Liver (tissue), 9 donors: ENCODE data around the gene BCAR3. TPM values are rescaled to one million over a fixed set of nuclear protein-coding genes. Genes with fewer than 3 reads are reported as not detected.
A peak's percentile ranks its signal among the peaks of the same experiment; 100 is the strongest.

ENCODE experiments used
- DNase-seq: peaks from one replicate; pipeline ENCODE4 v3.0.0-alpha.2; 2017; ENCODE audit warnings: low spot score
- H3K27ac ChIP-seq, 2 donors: one replicate each; pipeline ENCODE4 v1.7.0; 2013; ENCODE audit warnings: inconsistent platforms in 2 of 2, low read length in 2 of 2, control low read depth in 1 of 2, low read depth in 1 of 2, mild to moderate bottlenecking in 1 of 2
- H3K27me3 ChIP-seq, 4 donors: one replicate each; pipeline versions ENCODE4 v1.6.1 to v1.7.0; 2013; ENCODE audit warnings: low read length in 3 of 4, inconsistent platforms in 1 of 4, mild to moderate bottlenecking in 1 of 4, moderate library complexity in 1 of 4; ENCODE audit not compliant: control insufficient read depth in 4 of 4, insufficient read depth in 4 of 4
- H3K36me3 ChIP-seq, 4 donors: one replicate each; pipeline versions ENCODE4 v1.6.1 to v1.7.0; 2013; ENCODE audit warnings: low read length in 3 of 4, mild to moderate bottlenecking in 3 of 4, low read depth in 1 of 4, moderate library complexity in 1 of 4; ENCODE audit not compliant: control insufficient read depth in 4 of 4, insufficient read depth in 3 of 4
- H3K4me1 ChIP-seq, 4 donors: one replicate each; pipeline versions ENCODE4 v1.6.1 to v1.7.0; 2013; ENCODE audit warnings: low read length in 3 of 4, mild to moderate bottlenecking in 3 of 4, moderate library complexity in 1 of 4; ENCODE audit not compliant: control insufficient read depth in 4 of 4, insufficient read depth in 4 of 4
- H3K4me3 ChIP-seq, 3 donors: one replicate each; pipeline versions ENCODE4 v1.6.1 to v1.7.0; 2013; ENCODE audit warnings: low read length in 3 of 3, control low read depth in 1 of 3, low read depth in 1 of 3, mild to moderate bottlenecking in 1 of 3
- H3K9ac ChIP-seq, 2 donors: one replicate each; pipeline ENCODE4 v1.7.0; 2013; ENCODE audit warnings: low read length in 2 of 2, mild to moderate bottlenecking in 2 of 2, moderate library complexity in 2 of 2, control low read depth in 1 of 2, low read depth in 1 of 2
- H3K9me3 ChIP-seq, 4 donors: one replicate each; pipeline versions ENCODE4 v1.6.1 to v1.7.0; 2013; ENCODE audit warnings: low read length in 3 of 4; ENCODE audit not compliant: control insufficient read depth in 4 of 4
- ATF3 ChIP-seq: IDR thresholded peaks from 2 replicates; pipeline ENCODE4 v1.6.1; 2016; ENCODE audit warnings: antibody characterized with exemption
- EGR1 ChIP-seq, 2 donors: IDR thresholded peaks; 2 replicates each; pipeline ENCODE4 v1.6.1; 2016 to 2018; ENCODE audit warnings: antibody characterized with exemption in 2 of 2, low read depth in 2 of 2
- FOXA1 ChIP-seq: IDR thresholded peaks from 2 replicates; pipeline ENCODE4 v1.6.1; 2016; ENCODE audit warnings: antibody characterized with exemption
- FOXA2 ChIP-seq: IDR thresholded peaks from 2 replicates; pipeline ENCODE4 v1.6.1; 2016; ENCODE audit warnings: antibody characterized with exemption
- GABPA ChIP-seq, 2 donors: IDR thresholded peaks in 1 of 2; conservative IDR thresholded peaks in 1 of 2; 2 replicates each; pipeline ENCODE4 v1.6.1; 2016; ENCODE audit warnings: antibody characterized with exemption in 2 of 2, mild to moderate bottlenecking in 1 of 2, moderate library complexity in 1 of 2
- HNF4A ChIP-seq, 2 donors: conservative IDR thresholded peaks; 2 replicates each; pipeline ENCODE4 v1.6.1; 2016; ENCODE audit warnings: antibody characterized with exemption in 2 of 2, mild to moderate bottlenecking in 2 of 2
- HNF4G ChIP-seq: IDR thresholded peaks from 2 replicates; pipeline ENCODE4 v1.6.1; 2016; ENCODE audit warnings: antibody characterized with exemption
- JUND ChIP-seq, 2 donors: IDR thresholded peaks; 2 replicates each; pipeline ENCODE4 v1.6.1; 2016; ENCODE audit warnings: antibody characterized with exemption in 2 of 2
- MAX ChIP-seq: IDR thresholded peaks from 2 replicates; pipeline ENCODE4 v1.6.1; 2016; ENCODE audit warnings: antibody characterized with exemption
- NR2F2 ChIP-seq: IDR thresholded peaks from 2 replicates; pipeline ENCODE4 v1.6.1; 2016; ENCODE audit warnings: antibody characterized with exemption
- RAD21 ChIP-seq, 2 donors: IDR thresholded peaks; 2 replicates each; pipeline ENCODE4 v1.6.1; 2016; ENCODE audit warnings: antibody characterized with exemption in 2 of 2, mild to moderate bottlenecking in 2 of 2
- RXRA ChIP-seq, 2 donors: IDR thresholded peaks; 2 replicates each; pipeline ENCODE4 v1.6.1; 2017 to 2018; ENCODE audit warnings: antibody characterized with exemption in 2 of 2, mild to moderate bottlenecking in 1 of 2
- SP1 ChIP-seq: IDR thresholded peaks from 2 replicates; pipeline ENCODE4 v1.6.1; 2018; ENCODE audit warnings: antibody characterized with exemption, mild to moderate bottlenecking
- TAF1 ChIP-seq: conservative IDR thresholded peaks from 2 replicates; pipeline ENCODE4 v1.6.1; 2016; ENCODE audit warnings: antibody characterized with exemption, mild to moderate bottlenecking
- YY1 ChIP-seq: IDR thresholded peaks from 2 replicates; pipeline ENCODE4 v1.6.1; 2016; ENCODE audit warnings: antibody characterized with exemption, mild to moderate bottlenecking
- WGBS: extraction: QIAGEN DNeasy Blood & Tissue Kit; methylation state at CpG from one replicate; pipeline ENCODE4 v1.1.7; 2013; 5-methylcytosine and 5-hydroxymethylcytosine counted together
- polyA plus RNA-seq, 2 donors: library from polyadenylated mRNA; stranded (reverse) in 1 of 2; unstranded in 1 of 2; fragments of 200-250 nt in 1 of 2; fragments of >200 nt in 1 of 2; fragmentation: Nextera tagmentation in 1 of 2; extraction: Ambion mirVana in 1 of 2; gene quantifications; one replicate each; pipeline versions ENCODE4 v1.2.1 to v1.2.3, GENCODE V29; 2013 to 2015
- total RNA-seq, 2 donors: library from RNA; depleted of rRNA; stranded (reverse); fragments of >200 nt; gene quantifications; one replicate each; pipeline ENCODE4 v1.2.3, GENCODE V29; 2014
- TF ChIP-seq, protein P1 (sequence below): IDR thresholded peaks from 2 replicates; pipeline ENCODE4 v1.6.1; 2016; ENCODE audit warnings: antibody characterized with exemption, mild to moderate bottlenecking
- TF ChIP-seq, protein P2 (sequence below): fragments of 150-350 bp; IDR thresholded peaks from 2 replicates; pipeline ENCODE4 v1.5.1; 2017; ENCODE audit warnings: improper control_type of control experiment, low read depth, low read length; ENCODE audit not compliant: missing input control
- TF ChIP-seq, protein P3 (sequence below): IDR thresholded peaks from 2 replicates; pipeline ENCODE4 v1.6.1; 2016; ENCODE audit warnings: antibody characterized with exemption
- donor health status: healthy.
- donor health status: healthy.
- donor health status: healthy.
- donor health status: healthy.
- donor health status: healthy.

Gene BCAR3
- total and polyA plus RNA-seq, 4 donors = 2.8 to 10.3 (median 7.7) TPM

- Histone ChIP-seq H3K27me3 (no peaks in the 10 kb centered on the region), H3K4me1 (peaks cover 0 to 6% (median 2%) of the 10 kb centered on the region in 4 donors), H3K9me3 (no peaks in the 10 kb centered on the region), H3K36me3 (no peaks in the 10 kb centered on the region), H3K4me3 (no peak overlapping the region), H3K9ac (no peak overlapping the region), H3K27ac (no peak overlapping the region)
- no peak for TF ChIP-seq RAD21 (IDR thresholded peaks at IDR 0.05)
- no peak for TF ChIP-seq FOXA1
- TF ChIP-seq GABPA (IDR thresholded peaks at IDR 0.05 in 1 of 2, conservative IDR thresholded peaks at IDR 0.05 in 1 of 2) = no peak
- TF ChIP-seq YY1 = no peak
- no peak for TF ChIP-seq HNF4G
- TF ChIP-seq, protein P1, sequence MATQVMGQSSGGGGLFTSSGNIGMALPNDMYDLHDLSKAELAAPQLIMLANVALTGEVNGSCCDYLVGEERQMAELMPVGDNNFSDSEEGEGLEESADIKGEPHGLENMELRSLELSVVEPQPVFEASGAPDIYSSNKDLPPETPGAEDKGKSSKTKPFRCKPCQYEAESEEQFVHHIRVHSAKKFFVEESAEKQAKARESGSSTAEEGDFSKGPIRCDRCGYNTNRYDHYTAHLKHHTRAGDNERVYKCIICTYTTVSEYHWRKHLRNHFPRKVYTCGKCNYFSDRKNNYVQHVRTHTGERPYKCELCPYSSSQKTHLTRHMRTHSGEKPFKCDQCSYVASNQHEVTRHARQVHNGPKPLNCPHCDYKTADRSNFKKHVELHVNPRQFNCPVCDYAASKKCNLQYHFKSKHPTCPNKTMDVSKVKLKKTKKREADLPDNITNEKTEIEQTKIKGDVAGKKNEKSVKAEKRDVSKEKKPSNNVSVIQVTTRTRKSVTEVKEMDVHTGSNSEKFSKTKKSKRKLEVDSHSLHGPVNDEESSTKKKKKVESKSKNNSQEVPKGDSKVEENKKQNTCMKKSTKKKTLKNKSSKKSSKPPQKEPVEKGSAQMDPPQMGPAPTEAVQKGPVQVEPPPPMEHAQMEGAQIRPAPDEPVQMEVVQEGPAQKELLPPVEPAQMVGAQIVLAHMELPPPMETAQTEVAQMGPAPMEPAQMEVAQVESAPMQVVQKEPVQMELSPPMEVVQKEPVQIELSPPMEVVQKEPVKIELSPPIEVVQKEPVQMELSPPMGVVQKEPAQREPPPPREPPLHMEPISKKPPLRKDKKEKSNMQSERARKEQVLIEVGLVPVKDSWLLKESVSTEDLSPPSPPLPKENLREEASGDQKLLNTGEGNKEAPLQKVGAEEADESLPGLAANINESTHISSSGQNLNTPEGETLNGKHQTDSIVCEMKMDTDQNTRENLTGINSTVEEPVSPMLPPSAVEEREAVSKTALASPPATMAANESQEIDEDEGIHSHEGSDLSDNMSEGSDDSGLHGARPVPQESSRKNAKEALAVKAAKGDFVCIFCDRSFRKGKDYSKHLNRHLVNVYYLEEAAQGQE = no peak
- TF ChIP-seq SP1 = no peak
- peak in 1 of 2 donors; percentile 42 for TF ChIP-seq HNF4A (conservative IDR thresholded peaks at IDR 0.05)
- no peak for TF ChIP-seq FOXA2
- TF ChIP-seq RXRA (IDR thresholded peaks at IDR 0.05) = peak in 1 of 2 donors; percentile 43
- TF ChIP-seq NR2F2 = no peak
- no peak for TF ChIP-seq EGR1 (IDR thresholded peaks at IDR 0.05; ENCODE audit: low read depth in 2 of 2)
- no peak for TF ChIP-seq MAX
- TF ChIP-seq ATF3 = no peak
- WGBS = 55% methylated on average over 10 of the region's 10 CpGs
- no peak for DNase-seq
Measured at GRCh38 chr1:93710499-93711453, 29.1 kb upstream of the BCAR3 start.

DNA sequence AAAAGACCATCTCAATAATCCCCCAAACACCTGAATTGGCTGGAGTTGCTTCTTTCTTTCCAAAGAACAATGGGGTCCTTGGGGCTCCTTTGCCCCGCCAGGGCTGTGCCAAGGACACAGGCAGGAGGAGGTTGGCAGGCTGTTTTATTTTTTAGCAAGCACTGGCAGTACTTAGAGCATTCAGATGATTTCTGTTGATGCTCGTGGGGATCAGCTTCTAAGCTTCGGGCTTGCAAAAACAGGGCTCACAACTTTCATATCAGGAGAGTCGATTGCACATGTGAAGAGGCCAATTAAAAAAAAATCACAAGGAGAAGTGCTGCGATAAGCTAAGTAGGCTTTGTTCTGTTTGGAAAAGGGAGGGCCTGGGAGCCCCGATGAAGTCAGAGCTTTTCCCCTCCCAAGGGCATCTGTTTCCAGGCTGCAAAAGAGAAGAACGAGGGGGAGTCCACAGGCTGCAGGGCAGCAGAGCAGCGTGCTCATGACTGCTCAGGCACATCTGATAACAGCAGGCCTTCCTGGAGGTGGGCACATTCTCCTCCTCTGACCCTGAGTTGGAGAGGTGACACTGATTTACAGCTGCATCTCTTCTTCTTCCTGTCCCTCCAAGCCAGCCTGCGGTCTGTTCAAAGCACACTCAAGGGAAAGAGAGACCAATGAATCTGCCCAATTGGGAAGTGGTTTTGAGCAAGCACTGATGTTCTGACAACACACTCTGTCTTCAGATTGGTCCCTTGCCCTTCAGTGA is 27.3 kb upstream of the BCAR3 start:
- H3K36me3 ChIP-seq = no peaks in the 10 kb centered on the region
- peaks cover 7 to 11% (median 9%) of the 10 kb centered on the region in 4 donors for H3K4me1 ChIP-seq
- H3K9me3 ChIP-seq = no peaks in the 10 kb centered on the region
- H3K27ac ChIP-seq = no peak overlapping the region
- 66% methylated on average over 9 of the region's 9 CpGs for WGBS
- H3K9ac ChIP-seq = no peak overlapping the region
- DNase-seq = no peak
- no peaks in the 10 kb centered on the region for H3K27me3 ChIP-seq
- H3K4me3 ChIP-seq = no peak overlapping the region
- TF ChIP-seq HNF4G (no peak), RXRA (IDR thresholded peaks at IDR 0.05) (no peak), JUND (IDR thresholded peaks at IDR 0.05) (no peak), TAF1 (no peak), MAX (no peak), HNF4A (conservative IDR thresholded peaks at IDR 0.05) (no peak), FOXA2 (no peak), YY1 (no peak), NR2F2 (no peak), RAD21 (IDR thresholded peaks at IDR 0.05) (no peak)
- TF ChIP-seq, protein P2, sequence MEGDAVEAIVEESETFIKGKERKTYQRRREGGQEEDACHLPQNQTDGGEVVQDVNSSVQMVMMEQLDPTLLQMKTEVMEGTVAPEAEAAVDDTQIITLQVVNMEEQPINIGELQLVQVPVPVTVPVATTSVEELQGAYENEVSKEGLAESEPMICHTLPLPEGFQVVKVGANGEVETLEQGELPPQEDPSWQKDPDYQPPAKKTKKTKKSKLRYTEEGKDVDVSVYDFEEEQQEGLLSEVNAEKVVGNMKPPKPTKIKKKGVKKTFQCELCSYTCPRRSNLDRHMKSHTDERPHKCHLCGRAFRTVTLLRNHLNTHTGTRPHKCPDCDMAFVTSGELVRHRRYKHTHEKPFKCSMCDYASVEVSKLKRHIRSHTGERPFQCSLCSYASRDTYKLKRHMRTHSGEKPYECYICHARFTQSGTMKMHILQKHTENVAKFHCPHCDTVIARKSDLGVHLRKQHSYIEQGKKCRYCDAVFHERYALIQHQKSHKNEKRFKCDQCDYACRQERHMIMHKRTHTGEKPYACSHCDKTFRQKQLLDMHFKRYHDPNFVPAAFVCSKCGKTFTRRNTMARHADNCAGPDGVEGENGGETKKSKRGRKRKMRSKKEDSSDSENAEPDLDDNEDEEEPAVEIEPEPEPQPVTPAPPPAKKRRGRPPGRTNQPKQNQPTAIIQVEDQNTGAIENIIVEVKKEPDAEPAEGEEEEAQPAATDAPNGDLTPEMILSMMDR = no peak
- TF ChIP-seq, protein P3, sequence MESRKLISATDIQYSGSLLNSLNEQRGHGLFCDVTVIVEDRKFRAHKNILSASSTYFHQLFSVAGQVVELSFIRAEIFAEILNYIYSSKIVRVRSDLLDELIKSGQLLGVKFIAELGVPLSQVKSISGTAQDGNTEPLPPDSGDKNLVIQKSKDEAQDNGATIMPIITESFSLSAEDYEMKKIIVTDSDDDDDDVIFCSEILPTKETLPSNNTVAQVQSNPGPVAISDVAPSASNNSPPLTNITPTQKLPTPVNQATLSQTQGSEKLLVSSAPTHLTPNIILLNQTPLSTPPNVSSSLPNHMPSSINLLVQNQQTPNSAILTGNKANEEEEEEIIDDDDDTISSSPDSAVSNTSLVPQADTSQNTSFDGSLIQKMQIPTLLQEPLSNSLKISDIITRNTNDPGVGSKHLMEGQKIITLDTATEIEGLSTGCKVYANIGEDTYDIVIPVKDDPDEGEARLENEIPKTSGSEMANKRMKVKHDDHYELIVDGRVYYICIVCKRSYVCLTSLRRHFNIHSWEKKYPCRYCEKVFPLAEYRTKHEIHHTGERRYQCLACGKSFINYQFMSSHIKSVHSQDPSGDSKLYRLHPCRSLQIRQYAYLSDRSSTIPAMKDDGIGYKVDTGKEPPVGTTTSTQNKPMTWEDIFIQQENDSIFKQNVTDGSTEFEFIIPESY = no peak
